Muscle layer of duodenum (tissue), 2 donors: ENCODE results near the gene LIMD2.

Experiments used
- H3K27ac ChIP-seq: one replicate; pipeline ENCODE4 v1.7.0; 2013; ENCODE audit warnings: mild to moderate bottlenecking, low read length
- H3K27me3 ChIP-seq: one replicate; pipeline ENCODE4 v1.7.0; 2013; ENCODE audit warnings: low read depth, mild to moderate bottlenecking, control low read depth, low read length
- H3K36me3 ChIP-seq, 2 donors: one replicate each; pipeline ENCODE4 v1.7.0; 2013; ENCODE audit warnings: low read length in 2 of 2, control low read depth in 1 of 2, mild to moderate bottlenecking in 1 of 2; ENCODE audit not compliant: insufficient read depth in 2 of 2, control insufficient read depth in 1 of 2
- H3K4me1 ChIP-seq, 2 donors: one replicate each; pipeline ENCODE4 v1.7.0; 2013; ENCODE audit warnings: low read length in 2 of 2, mild to moderate bottlenecking in 2 of 2, control low read depth in 1 of 2, moderate library complexity in 1 of 2; ENCODE audit not compliant: insufficient read depth in 2 of 2, control insufficient read depth in 1 of 2
- H3K4me3 ChIP-seq, 2 donors: one replicate each; pipeline ENCODE4 v1.7.0; 2013; ENCODE audit warnings: low read length in 2 of 2, low read depth in 1 of 2, mild to moderate bottlenecking in 1 of 2
- H3K9me3 ChIP-seq, 2 donors: one replicate each; pipeline ENCODE4 v1.7.0; 2013; ENCODE audit warnings: low read length in 2 of 2, control low read depth in 1 of 2, mild to moderate bottlenecking in 1 of 2; ENCODE audit not compliant: control insufficient read depth in 1 of 2
- donor health status: healthy.

LIMD2 gene

GRCh38 chr17:63692195-63692816 lies 7.6 kb downstream of the LIMD2 start:
- Histone ChIP-seq H3K4me3 (no peak overlapping the region), H3K27ac (no peak overlapping the region), H3K9me3 (no peaks in the 10 kb centered on the region), H3K4me1 (peaks cover 0 to 5% of the 10 kb centered on the region in 2 donors), H3K27me3 (no peaks in the 10 kb centered on the region), H3K36me3 (peaks cover 52 to 65% of the 10 kb centered on the region in 2 donors)

- H3K27me3 ChIP-seq: no peaks in the 10 kb centered on the region
- peaks cover 51 to 65% of the 10 kb centered on the region in 2 donors for H3K36me3 ChIP-seq
- H3K4me3 ChIP-seq: no peak overlapping the region
- H3K9me3 ChIP-seq: no peaks in the 10 kb centered on the region
- H3K4me1 ChIP-seq: peaks cover 0 to 18% of the 10 kb centered on the region in 2 donors
- no peak overlapping the region for H3K27ac ChIP-seq
Measured at GRCh38 chr17:63689479-63689878, 10.4 kb downstream of the LIMD2 start.

GRCh38 chr17:63688396-63689020 lies 11.4 kb downstream of the LIMD2 start:
- H3K27ac ChIP-seq: no peak overlapping the region
- H3K36me3 ChIP-seq: peaks cover 46 to 58% of the 10 kb centered on the region in 2 donors
- no peaks in the 10 kb centered on the region for H3K27me3 ChIP-seq

GRCh38 chr17:63686138-63686685 lies 13.7 kb downstream of the LIMD2 start:
- Histone ChIP-seq H3K9me3 (no peaks in the 10 kb centered on the region), H3K36me3 (peaks cover 41 to 45% of the 10 kb centered on the region in 2 donors), H3K27ac (no peak overlapping the region), H3K4me1 (peaks cover 0 to 18% of the 10 kb centered on the region in 2 donors), H3K4me3 (no peak overlapping the region), H3K27me3 (no peaks in the 10 kb centered on the region)

More at GRCh38 chr17:63688396-63689020, 11.4 kb downstream of the LIMD2 start:
- H3K4me1 ChIP-seq: peaks cover 0 to 18% of the 10 kb centered on the region in 2 donors
- H3K9me3 ChIP-seq: no peaks in the 10 kb centered on the region
- no peak overlapping the region for H3K4me3 ChIP-seq

GRCh38 chr17:63685578-63685977 lies 14.3 kb downstream of the LIMD2 start:
- Histone ChIP-seq H3K27ac (no peak overlapping the region), H3K27me3 (no peaks in the 10 kb centered on the region), H3K4me1 (peaks cover 0 to 18% of the 10 kb centered on the region in 2 donors), H3K36me3 (peaks cover 35 to 39% of the 10 kb centered on the region in 2 donors), H3K9me3 (no peaks in the 10 kb centered on the region), H3K4me3 (no peak overlapping the region)

GRCh38 chr17:63685041-63685440 lies 14.9 kb downstream of the LIMD2 start:
- Histone ChIP-seq H3K36me3 (peaks cover 30 to 33% of the 10 kb centered on the region in 2 donors), H3K27me3 (no peaks in the 10 kb centered on the region), H3K4me3 (no peak overlapping the region), H3K4me1 (peaks cover 0 to 18% of the 10 kb centered on the region in 2 donors), H3K27ac (no peak overlapping the region), H3K9me3 (no peaks in the 10 kb centered on the region)

GRCh38 chr17:63682981-63683380 lies 16.9 kb downstream of the LIMD2 start:
- no peak overlapping the region for H3K4me3 ChIP-seq
- peaks cover 0 to 18% of the 10 kb centered on the region in 2 donors for H3K4me1 ChIP-seq
- H3K27ac ChIP-seq: no peak overlapping the region
- H3K9me3 ChIP-seq: no peaks in the 10 kb centered on the region
- H3K27me3 ChIP-seq: no peaks in the 10 kb centered on the region
- peaks cover 9 to 17% of the 10 kb centered on the region in 2 donors for H3K36me3 ChIP-seq

GRCh38 chr17:63682441-63682840 lies 17.5 kb downstream of the LIMD2 start:
- no peaks in the 10 kb centered on the region for H3K9me3 ChIP-seq
- H3K4me1 ChIP-seq: peaks cover 0 to 18% of the 10 kb centered on the region in 2 donors
- peaks cover 7 to 18% of the 10 kb centered on the region in 2 donors for H3K36me3 ChIP-seq
- no peaks in the 10 kb centered on the region for H3K27me3 ChIP-seq
- no peak overlapping the region for H3K4me3 ChIP-seq
- no peak overlapping the region for H3K27ac ChIP-seq

- peaks cover 7 to 21% of the 10 kb centered on the region in 2 donors for H3K36me3 ChIP-seq
- H3K4me1 ChIP-seq: peaks cover 3 to 18% of the 10 kb centered on the region in 2 donors
- no peak overlapping the region for H3K4me3 ChIP-seq
- no peak overlapping the region for H3K27ac ChIP-seq
- H3K9me3 ChIP-seq: no peaks in the 10 kb centered on the region
- no peaks in the 10 kb centered on the region for H3K27me3 ChIP-seq
Measured at GRCh38 chr17:63681530-63681929, 18.4 kb downstream of the LIMD2 start.

GRCh38 chr17:63680700-63681099 lies 19.2 kb downstream of the LIMD2 start:
- Histone ChIP-seq H3K9me3 (no peaks in the 10 kb centered on the region), H3K4me1 (peaks cover 11 to 18% of the 10 kb centered on the region in 2 donors), H3K27me3 (no peaks in the 10 kb centered on the region), H3K27ac (no peak overlapping the region), H3K4me3 (no peak overlapping the region), H3K36me3 (peaks cover 7 to 21% of the 10 kb centered on the region in 2 donors)

GRCh38 chr17:63679214-63679613 lies 20.7 kb downstream of the LIMD2 start:
- H3K36me3 ChIP-seq: peaks cover 10 to 21% of the 10 kb centered on the region in 2 donors
- H3K4me1 ChIP-seq: peaks cover 21% of the 10 kb centered on the region in 2 donors
- H3K9me3 ChIP-seq: no peaks in the 10 kb centered on the region
- no peaks in the 10 kb centered on the region for H3K27me3 ChIP-seq
- no peak overlapping the region for H3K27ac ChIP-seq
- no peak overlapping the region for H3K4me3 ChIP-seq
